Endometrial microvascular endothelial cells (primary cell): ENCODE data around the gene SYCP2L. TPM values are rescaled to one million over a fixed set of nuclear protein-coding genes. Genes with fewer than 3 reads are reported as not detected.
"Not testable (repeated sequence)": the region's sequence is repeated elsewhere in the genome, so short reads cannot be mapped to it uniquely, and the experiment has no call there.

Source experiments
- in situ Hi-C: cut with HindIII; loops from 2 replicates; pipeline ENCODE4 v1.10.0; 2017; ENCODE audit warnings: low sequenced_read_pairs, low pct_unique_long_range_greater_than_20kb; ENCODE audit errors: inconsistent ontology term
- total RNA-seq: library from RNA; depleted of rRNA; stranded (reverse); fragments of >200 nt; gene quantifications from one replicate; pipeline ENCODE4 v1.2.3, GENCODE V29; 2015; ENCODE audit errors: inconsistent ontology term

Gene SYCP2L
- total RNA-seq, 1 donor from 2014 or later = not detected

GRCh38 chr6:10947966-10948365 lies 61.1 kb downstream of the SYCP2L start:
- in situ Hi-C loops = no loop called here

GRCh38 chr6:10949579-10950490 lies 63.0 kb downstream of the SYCP2L start:
- in situ Hi-C loops = no loop called here

- in situ Hi-C loops = no loop called here
These were observed 64.9 kb downstream of the SYCP2L start for GRCh38 chr6:10951675-10952282.

- in situ Hi-C loops = no loop called here
These were observed 67.7 kb downstream of the SYCP2L start for GRCh38 chr6:10954590-10955010.

GRCh38 chr6:10956776-10957175 lies 69.9 kb downstream of the SYCP2L start:
- in situ Hi-C loops = no loop called here

- in situ Hi-C loops = no loop called here
These were observed 70.6 kb downstream of the SYCP2L start for GRCh38 chr6:10957414-10957886.

- in situ Hi-C loops = no loop called here
These were observed 73.3 kb downstream of the SYCP2L start for GRCh38 chr6:10960171-10960570.

- in situ Hi-C loops = no loop called here
These were observed 75.0 kb downstream of the SYCP2L start for GRCh38 chr6:10961837-10962236.

- in situ Hi-C loops = no loop called here
These were observed 75.8 kb downstream of the SYCP2L start for GRCh38 chr6:10962673-10963072.

GRCh38 chr6:10963113-10963512 lies 76.3 kb downstream of the SYCP2L start:
- in situ Hi-C loops = no loop called here

GRCh38 chr6:10964684-10965083 lies 77.8 kb downstream of the SYCP2L start:
- in situ Hi-C loops = no loop called here

GRCh38 chr6:10968776-10969175 lies 81.9 kb downstream of the SYCP2L start:
- in situ Hi-C loops = no loop called here

GRCh38 chr6:10970731-10971130 lies 83.9 kb downstream of the SYCP2L start:
- in situ Hi-C loops = no loop called here

GRCh38 chr6:10972196-10972595 lies 85.3 kb downstream of the SYCP2L start:
- in situ Hi-C loops = no loop called here

GRCh38 chr6:10976571-10976970 lies 89.7 kb downstream of the SYCP2L start:
- in situ Hi-C loops = no loop called here

GRCh38 chr6:10977231-10977968 lies 90.5 kb downstream of the SYCP2L start:
- in situ Hi-C loops = no loop called here

- in situ Hi-C loops = no loop called here
These were observed 92.8 kb downstream of the SYCP2L start for GRCh38 chr6:10979603-10980002.

- in situ Hi-C loops = no loop called here
These were observed 94.6 kb downstream of the SYCP2L start for GRCh38 chr6:10981409-10981808.

GRCh38 chr6:10984959-10985358 lies 98.1 kb downstream of the SYCP2L start:
- in situ Hi-C loops = not testable (repeated sequence)
